ENCODE measurements around the gene TFF2. TPM values are rescaled to one million over a fixed set of nuclear protein-coding genes. Genes with fewer than 3 reads are reported as not detected.

The TFF2 gene
- total RNA-seq, 2 donors from 2014 or later = not detected

DNA sequence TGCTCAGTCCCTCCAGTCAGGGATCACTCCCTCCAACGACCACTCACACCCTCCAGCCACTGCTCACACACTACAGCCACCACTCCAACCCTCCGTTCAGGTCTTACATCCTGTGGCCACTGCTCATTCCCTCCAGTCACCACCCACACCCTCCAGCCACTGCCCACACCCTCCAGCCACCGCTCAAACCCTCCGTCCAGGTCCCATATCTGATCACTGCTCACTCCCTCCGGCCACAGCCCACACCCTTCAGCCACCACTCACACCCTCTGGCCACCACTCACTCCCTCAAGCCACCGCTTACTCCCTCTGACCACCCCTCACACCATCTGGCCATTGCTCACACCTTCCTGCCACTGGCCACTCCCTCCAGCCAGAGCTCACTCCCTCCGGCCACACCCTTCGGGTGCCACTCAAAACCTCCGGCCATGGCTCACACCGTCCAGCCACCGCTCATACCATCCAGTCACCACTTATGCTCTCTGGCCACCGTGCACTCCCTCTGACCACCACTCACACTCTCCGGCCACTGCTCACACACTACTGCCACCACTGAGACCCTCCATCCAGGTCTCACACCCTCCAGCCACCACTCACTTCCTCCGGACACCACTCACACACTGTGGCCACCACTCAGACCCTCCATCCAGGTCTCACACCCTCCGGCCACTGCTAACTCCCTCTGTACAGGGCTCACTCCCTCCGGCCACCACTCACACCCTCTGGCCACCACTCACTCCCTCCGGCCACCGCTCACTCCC lies 20.3 kb upstream of the TFF2 start:
- DNase-seq (no peak), ATAC-seq (no peak)
- intact Hi-C loops (cut with DNase I) = no loop called here

DNA sequence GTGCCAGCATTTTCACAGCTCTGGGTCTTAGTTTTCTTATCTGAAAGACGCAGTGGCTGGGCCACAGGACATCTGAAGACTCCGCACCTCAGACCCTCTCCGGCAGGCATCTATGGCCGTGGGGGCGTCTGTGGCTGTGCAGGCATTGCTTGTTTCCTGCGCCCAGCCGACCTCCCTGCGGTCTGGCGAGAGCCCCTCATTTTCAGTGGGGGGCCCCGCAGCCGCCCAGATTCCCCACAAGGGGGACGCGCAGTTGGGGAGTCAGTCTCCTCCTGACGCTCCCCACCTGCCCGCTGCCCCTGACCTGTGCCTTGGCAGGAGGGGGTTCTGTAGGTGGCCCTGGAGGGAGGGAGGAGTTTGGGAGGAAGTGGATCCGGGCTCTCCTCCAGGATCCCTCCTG lies 19.0 kb upstream of the TFF2 start:
- ATAC-seq (no peak), DNase-seq (no peak)
- intact Hi-C loops (cut with DNase I) = no loop called here

DNA sequence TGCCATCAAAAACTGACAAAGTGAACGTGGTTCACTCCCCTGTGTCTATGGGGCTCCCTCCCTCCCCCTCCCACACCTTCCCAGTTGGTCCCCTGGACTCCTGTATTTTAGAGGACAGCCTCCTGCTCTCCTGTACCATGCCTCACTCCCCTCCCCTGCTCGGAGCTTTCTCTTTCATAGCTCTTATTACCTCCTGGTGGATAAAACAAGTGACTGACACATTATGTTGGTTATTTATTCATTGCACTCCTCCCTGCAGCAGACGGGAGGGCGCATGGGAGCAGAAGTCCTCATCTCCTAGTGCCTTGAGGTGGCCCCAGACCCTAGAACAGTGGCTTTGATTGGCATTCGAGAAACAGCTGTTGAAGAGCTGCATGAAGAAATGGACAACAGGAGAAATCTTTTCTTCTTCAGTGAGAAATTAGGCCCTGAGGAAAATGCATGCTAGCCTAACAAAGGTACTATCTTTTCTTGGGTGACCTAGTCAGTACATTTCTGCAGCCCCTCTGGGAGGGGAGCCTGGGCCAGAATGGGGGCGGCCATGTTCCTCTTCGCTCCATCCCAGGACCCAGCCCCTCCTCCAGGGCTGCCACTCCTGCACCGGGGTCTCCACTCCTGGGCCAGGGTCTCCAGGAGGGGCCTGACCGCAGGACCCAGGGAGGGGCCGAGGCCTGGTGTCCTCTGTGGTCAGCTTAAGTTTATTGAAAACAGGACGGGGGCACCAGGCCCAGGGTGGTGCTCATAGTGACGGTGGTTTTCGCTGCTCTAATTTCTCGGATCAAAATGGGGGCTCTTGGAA lies 16.8 kb upstream of the TFF2 start:
- intact Hi-C loops (cut with DNase I) = no loop called here
- ATAC-seq (no peak), DNase-seq (no peak)

DNA sequence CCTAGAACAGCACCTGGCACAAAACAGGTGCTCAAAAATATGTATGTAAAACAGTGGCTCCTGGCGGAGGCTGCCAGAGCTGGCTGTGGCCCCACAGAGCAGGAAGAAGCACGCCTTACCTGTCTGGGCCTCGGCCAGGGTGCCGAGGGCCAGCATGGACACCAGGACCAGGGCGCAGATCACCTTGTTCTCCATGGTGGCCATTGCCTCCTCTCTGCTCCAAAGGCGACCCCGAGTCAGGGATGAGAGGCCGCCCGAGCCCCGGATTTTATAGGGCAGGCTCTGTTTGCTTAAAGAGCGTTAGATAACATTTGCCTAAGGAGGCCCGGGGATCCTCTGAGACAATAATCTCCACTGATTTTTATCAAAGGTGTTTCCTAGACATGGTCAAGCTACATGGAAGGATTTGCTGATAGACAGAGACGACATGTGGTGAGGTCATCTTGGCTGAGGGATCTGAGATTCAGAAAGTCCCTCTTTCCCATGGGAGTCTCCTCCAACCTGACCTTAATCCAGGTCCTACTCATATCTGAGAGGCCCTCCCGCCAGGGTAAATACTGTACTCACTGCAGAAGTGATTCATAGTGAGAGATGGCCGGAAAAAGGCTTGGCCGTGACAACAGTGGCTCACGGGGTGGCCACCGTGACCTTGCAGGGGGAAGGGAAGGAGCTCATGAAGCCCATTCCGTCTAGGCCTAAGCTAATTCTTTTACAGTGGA lies 15.7 kb upstream of the TFF2 start, which contains the start of gene TFF1:
Gene TFF1, minus strand, starts transcription at position 244 of the 719 bp plus-strand sequence. Its CDS starts 40 bp downstream, at position 204.
- DNase-seq = no peak
- intact Hi-C loops (cut with DNase I) = no loop called here
- no peak for ATAC-seq

DNA sequence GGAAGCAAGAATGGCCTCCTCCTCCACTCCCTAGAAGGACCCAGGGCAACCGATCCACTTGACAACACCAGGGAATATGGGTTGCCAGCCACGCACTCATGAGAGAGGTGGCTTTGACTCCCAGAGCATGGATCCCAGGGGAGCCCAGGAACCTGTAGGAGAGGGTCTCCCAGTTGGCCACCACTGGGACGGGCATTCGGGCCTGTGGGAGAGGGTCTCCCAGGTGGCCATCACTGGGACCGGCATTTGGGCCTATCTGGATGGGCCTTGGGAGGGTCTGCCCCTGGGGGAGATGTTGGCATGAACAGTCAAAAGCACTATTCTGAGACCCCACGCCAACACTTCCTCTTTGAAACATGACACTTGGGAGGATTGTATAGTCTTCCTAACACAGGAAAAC lies 15.0 kb upstream of the TFF2 start:
- intact Hi-C loops (cut with DNase I) = no loop called here

DNA sequence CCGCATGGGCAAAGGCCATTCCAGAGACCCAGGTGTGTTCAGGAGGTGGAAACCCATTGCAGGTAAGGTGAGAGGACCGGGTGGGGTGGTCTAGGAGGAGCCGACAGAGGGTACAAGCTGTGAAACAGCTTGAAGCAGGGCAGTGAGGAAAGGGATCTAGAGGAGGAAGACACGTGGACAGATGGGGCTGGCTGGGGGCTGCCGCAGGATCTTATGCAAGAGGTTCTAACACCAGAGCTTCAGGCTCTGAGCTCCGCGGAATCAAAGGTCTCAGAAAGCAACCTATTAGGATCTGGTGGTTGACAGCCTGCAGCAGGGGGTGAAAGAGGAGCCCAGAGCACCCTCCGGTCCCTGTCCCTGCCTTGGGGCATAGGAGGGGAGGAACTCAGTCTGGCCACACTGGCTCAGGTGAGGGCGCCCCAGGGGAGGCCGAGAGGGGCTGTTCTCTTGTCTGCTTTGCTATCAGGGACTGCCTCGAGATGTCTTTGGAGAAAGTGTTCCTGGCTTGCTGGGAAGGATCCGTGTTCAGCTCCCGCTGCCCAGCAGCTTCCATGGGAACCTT lies 13.6 kb upstream of the TFF2 start:
- intact Hi-C loops (cut with DNase I) = no loop called here
- DNase-seq (no peak), ATAC-seq (no peak)

More for the DNA sequence above, 15.0 kb upstream of the TFF2 start:
- ATAC-seq = no peak
- no peak for DNase-seq

DNA sequence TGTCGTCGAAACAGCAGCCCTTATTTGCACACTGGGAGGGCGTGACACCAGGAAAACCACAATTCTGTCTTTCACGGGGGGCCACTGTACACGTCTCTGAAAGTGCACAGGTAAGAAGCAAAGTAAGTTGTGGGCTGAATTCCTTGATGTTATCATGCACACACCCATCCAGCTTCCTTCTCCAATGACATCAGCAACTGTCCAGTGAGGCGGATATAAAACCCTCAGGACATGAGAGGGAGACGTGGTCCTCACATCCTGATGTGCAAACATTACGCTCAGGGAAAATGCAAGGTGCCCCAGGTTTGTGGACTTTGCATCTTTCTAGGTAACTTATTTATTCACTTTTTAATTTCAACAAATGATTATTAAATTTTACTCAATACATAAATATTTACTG lies 12.5 kb upstream of the TFF2 start:
- DNase-seq = no peak
- no peak for ATAC-seq
- intact Hi-C loops (cut with DNase I) = no loop called here

DNA sequence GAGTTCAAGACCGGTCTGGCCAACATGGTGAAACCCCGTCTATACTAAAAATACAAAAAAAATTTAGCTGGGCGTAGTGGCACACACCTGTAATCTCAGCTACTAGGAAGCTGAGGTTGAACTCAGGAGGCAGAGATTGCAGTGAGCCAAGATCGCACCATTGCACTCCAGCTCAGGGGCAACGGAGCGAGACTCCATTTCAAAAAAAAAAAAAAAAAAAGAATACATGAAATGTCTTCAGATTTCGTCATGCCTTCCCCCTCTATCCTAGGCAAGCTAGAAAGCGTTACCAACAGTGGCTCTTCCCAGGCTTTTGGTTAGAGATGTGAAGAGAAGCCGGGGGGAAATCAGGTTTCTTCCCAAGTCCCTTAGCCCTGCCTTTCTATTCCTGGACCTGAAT lies 11.9 kb upstream of the TFF2 start:
- DNase-seq (no peak), ATAC-seq (no peak)
- intact Hi-C loops (cut with DNase I) = no loop called here

DNA sequence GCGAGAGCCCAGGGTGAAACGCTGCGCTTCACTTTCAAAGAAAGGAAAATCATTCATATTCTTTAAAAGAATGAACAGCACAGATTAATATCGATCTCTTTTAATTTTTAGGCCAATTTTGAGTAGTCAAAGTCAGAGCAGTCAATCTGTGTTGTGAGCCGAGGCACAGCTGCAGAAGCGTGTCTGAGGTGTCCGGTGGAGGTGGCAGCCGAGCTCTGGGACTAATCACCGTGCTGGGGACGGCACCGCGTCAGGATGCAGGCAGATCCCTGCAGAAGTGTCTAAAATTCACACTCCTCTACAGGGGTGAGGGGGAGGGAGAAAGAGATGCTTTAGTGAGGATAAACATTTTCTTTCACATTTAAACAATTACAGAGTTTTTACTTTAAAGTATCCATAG lies 11.4 kb upstream of the TFF2 start:
- DNase-seq = no peak
- ATAC-seq = no peak
- intact Hi-C loops (cut with DNase I) = no loop called here

DNA sequence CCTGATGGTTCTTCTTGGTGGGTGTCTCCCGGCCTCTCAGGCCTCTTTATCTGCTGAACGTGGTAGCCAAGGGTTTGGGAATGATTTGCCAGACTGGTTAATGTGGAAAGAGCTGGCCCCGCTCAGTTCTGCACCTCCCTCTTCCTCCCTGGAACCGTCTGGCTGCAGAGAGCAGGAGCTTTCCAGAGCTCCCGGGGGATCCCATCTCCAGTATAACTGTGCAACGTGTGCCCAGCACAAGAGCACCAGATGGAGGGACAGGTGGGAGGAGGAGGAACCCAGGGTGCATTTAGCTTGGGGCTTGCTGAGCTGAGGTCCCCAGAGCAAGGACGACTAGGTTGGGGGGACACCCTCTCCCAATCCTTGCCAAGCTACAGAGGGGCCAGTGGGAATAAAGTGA lies 10.5 kb upstream of the TFF2 start:
- no peak for DNase-seq
- no peak for ATAC-seq
- intact Hi-C loops (cut with DNase I) = no loop called here

DNA sequence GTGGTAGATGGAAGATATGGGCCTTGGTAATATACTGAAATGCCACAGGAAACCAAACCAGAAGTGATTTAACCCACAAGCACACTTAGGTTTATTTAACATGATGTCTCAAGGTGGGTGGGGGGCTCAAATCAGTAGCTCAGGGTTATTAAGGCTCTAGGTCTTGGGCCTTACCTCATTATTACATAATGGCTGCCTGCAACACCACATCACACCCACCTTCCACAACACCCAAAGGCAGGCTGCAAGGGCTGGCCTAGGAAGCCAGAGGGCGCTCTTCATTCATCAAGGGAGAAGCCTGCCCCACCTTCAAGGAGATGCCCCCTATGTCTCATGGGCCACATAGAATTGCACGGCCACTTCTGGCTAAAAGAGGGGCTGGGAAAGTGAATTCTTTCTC lies 9.5 kb upstream of the TFF2 start:
- ATAC-seq (no peak), DNase-seq (no peak)
- intact Hi-C loops (cut with DNase I) = no loop called here

DNA sequence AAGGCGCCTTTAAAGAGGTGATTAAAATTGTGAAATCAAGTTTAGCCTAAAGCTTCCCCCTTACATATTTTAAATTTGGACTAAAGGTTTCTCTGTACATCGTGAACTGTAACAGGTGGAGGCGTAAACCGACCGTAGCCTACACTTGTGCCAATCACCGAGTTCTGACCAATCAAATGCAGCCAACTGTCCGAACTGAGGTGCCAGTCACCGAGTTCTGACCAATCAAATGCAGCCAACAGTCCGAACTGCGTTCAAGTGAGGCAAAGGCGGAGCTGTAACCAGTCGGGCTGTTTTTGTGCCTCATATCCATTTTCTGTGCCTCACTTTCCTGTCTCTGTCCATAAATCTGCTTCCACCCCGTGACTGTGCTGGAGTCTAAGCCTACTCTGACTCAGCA lies 8.1 kb upstream of the TFF2 start:
- intact Hi-C loops (cut with DNase I) = no loop called here
- no peak for ATAC-seq
- no peak for DNase-seq

DNA sequence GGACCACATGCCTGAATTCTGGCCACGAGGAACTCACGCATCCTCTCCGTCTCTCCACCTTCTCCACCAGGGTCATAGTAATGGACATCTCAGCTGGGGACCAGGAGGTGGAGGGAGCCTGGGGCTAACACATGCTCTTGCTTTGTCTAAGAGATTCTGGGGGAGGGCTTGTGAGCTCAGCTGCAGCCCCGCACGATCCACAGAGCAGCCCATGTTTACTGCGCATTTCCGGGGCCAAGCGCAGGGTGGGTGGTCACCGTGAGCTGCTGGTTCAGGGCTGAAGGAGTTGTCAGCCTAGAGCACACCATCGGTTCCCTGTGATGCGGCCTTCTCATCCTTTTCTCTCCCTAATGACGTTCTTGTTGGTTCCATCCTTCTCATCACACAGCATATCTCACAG lies 7.5 kb upstream of the TFF2 start:
- intact Hi-C loops (cut with DNase I) = no loop called here
- no peak for ATAC-seq
- DNase-seq = no peak

DNA sequence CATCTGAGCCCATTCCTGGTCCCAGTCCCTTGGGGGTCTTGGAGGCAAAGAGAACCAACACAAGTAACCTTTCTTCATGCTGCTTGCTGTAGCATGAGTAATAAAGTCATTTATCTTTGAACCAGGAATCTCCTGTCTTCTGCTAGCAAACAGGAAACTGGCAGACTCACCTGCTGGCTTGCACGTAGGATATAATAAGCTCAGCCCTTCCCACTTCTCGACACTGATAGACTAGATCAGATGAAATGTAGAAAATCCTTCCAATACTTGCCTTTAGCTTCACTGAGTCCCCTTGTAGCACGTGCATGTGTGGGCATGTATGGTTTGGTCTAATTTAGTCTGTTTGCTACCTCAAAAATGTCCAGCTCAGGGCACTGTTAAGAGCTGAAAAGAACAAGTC lies 6.5 kb upstream of the TFF2 start:
- no peak for ATAC-seq
- intact Hi-C loops (cut with DNase I) = no loop called here
- DNase-seq = no peak

DNA sequence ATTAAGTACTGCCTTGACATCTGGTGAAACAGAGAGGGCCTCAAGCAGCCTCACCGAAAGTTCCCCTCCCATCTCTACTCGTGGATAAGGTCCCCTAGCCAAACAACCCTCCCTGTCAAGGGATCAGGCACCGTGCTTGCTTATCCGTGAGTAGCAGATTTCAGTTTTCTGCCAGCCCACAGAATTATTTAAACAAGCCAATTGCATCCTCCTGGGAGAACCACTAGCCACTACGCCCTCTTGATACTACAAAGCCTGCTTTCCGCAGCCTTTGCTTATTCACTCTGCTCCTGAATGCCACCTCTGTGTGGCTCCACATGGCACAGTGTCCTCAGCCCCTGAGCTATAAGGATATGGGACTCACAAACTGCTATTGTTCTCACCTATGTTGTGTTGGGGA lies 5.9 kb upstream of the TFF2 start:
- intact Hi-C loops (cut with DNase I) = no loop called here
- ATAC-seq (no peak), DNase-seq (no peak)

DNA sequence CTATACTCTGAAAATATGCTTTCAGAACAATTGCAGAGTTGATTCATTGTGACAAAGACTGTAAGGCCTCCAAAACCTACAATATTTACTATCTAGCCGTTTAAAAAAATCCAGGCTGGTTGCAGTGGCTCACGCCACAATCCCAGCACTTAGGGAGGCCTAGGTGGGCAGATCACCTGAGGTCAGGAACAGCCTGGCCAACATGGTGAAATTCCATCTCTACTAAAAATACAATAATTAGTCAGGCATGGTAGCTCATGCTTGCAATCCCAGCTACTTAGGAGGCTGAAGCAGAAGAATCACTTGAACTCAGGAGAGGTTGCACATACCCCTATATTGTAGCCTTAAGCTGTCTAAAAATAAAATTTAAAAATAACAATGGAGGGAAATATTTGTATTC lies 5.3 kb upstream of the TFF2 start:
- ATAC-seq (no peak), DNase-seq (no peak)
- intact Hi-C loops (cut with DNase I) = no loop called here

DNA sequence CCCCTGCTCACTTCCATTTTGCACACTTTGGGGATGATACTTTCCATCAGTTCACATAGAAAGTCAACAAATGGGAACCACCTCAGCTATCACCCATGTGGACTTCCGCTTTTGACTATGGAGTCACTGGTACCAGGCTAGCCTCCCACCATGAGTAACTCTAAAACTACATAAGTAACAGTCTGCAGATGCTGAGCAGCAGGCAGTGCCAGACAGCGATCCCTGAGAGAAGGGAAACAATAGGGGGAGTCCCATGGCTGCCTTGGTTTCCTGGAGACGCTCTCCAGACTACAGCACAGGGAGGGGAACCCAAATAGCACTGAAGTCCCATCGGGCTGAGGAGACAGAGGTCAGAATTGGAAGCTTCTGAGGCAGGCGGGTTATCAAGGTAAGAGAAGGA lies 2.8 kb upstream of the TFF2 start:
- intact Hi-C loops (cut with DNase I) = no loop called here
- no peak for ATAC-seq
- DNase-seq = no peak

DNA sequence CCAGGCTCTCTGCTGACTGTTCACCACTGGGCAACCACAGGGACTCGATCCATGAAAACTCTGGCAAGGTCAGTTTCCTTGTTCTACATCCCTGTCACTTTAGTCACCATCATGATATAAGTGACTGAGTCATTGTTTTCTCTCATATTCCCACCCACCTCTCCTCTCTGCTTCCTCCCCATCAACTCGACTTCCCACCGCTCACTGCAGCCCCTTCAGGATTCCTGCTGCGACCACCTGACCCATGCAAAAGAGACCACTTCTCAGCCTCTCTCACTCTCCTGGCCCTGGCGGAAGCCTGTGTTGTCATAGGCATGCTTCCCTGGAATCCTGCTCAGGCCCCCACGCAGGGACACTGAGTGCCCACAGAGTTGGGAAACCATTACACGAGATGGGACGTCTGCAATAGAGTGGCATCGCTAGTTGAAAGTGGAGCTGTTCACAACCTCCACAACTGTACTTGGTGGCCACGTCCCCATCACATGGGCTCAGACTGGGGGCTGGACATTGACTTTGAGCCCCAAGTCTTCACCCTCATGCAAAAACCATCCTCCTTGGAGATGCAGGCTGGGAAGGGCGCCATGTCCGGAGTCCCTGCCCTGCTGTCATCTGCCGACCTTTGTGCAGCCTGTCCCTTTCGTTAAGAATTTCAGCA lies 1.8 kb upstream of the TFF2 start:
- ATAC-seq (no peak), DNase-seq (no peak)
- intact Hi-C loops (cut with DNase I) = no loop called here

DNA sequence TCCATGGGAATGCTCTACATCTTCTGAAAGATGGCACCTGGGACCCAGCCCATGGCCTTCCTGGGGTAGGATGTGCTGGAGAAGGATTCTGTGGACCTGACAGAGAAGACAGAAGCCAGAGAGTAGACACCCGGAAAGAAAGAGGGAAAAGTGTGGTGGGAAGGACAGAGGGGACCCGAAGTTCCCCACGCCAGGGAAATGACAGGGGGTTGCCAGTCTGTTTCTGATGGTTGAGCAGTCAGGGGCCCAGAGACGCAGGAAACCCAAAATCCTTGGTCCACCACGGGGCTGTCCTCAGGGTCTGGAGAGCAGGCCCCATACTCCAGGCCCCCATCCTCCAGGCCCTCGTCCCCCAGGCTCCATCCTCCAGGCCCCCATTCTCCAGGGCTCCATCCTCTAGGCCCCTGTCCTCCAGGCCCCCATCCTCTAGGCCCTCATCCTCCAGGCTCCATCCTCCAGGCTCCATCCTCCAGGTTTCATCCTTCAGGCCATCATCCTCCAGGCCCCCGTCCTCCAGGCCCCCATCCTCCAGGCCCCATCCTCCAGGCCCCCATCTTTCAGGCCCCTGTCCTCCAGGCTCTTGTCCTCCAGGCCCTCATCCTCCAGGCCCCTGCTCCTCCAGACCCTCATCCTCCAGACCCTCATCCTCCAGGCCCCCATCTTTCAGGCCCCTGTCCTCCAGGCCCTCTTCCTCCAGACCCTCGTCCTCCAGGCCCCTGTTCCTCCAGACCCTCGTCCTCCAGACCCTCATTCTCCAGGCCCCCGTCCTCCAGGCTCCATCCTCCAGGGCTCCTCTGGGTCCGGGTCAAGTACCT lies 1.0 kb upstream of the TFF2 start:
- intact Hi-C loops (cut with DNase I) = no loop called here
- no peak for ATAC-seq
- no peak for DNase-seq

Data from left cardiac atrium (tissue), 4 donors.